ENCODE measurements around the gene RGS19.

RGS19 gene

DNA sequence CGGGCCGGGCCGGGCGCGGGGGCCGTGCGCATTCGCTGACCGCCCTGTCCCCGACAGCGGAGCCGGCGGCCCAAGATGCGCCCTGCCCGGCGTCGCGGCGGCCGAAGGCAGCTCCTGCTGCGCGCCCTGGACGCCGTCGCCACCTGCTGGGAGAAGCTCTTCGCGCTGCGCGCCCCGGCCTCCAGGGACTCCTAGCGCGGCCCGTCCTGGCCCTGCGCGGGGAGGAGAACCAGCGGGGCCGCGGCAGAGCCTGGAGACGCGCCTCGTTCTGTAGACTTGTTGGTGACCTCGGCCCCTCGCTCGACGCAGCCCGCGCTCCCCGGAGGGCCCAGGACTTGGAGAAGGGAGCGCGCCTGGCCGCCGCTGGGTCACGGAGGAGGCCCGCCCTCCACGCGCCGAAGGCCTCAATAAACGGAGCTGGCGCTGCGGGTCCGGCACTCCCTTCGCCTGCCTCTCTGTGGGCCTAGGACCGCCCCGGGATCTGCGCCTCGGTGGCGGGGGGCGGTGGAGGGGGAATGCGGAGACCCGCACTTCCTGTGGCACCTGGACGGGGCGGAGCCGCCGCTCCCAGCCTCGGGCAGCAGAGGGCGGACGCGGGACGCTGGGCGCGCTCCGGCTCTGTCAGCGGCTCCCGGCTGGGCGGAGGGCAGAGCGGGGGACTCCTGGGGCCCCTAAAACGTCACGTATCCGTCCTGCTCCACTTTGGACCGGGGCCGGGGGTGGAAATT lies 40.6 kb downstream of the RGS19 start:
- Histone ChIP-seq H3K27ac (peak overlapping the region; percentile 12 to 70 (median 50); a peak in 19 of 22 replicates), H3K27me3 (peaks cover 56 to 70% (median 62%) of the 10 kb centered on the region in 11 experiments), H3K9ac (peak overlapping the region; percentile 53 to 78 (median 69))

DNA sequence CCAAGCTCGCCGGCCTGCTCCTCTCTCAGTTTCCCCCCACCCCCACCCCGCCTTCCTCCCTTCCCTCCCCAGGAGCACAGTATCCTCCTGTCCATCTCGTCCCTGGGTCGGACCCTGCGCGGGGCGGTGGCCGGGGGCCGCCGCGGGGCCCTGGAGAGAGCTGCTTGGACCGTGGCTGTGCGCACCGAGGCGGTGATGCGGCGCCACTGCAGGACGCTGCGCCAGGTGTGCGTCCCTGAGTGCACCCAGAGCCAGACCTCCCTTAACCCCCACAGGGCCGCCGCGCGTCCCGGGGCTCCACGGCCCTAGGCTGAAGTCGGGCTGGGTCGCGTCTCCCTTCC lies 41.1 kb downstream of the RGS19 start:
- H3K9me3 ChIP-seq (replicated peaks in 1 of 11) = no peaks in the 10 kb centered on the region

More for the DNA sequence above, 40.6 kb downstream of the RGS19 start:
- Histone ChIP-seq H3K4me1 (peaks cover 51 to 86% (median 78%) of the 10 kb centered on the region in 10 experiments), H4K20me1 (peaks cover 0 to 51% (median 28%) of the 10 kb centered on the region in 11 experiments; a peak in 19 of 22 replicates), H3K9me3 (replicated peaks in 1 of 11) (no peaks in the 10 kb centered on the region), H3K4me2 (peak overlapping the region; percentile 95 to 100 (median 99)), H3K36me3 (peaks cover 10 to 23% (median 14%) of the 10 kb centered on the region in 11 experiments), H3K4me3 (peak overlapping the region; percentile 57 to 72 (median 62))
- TF ChIP-seq Cebpa-rat (IDR thresholded peaks at IDR 0.05) = no peak

DNA sequence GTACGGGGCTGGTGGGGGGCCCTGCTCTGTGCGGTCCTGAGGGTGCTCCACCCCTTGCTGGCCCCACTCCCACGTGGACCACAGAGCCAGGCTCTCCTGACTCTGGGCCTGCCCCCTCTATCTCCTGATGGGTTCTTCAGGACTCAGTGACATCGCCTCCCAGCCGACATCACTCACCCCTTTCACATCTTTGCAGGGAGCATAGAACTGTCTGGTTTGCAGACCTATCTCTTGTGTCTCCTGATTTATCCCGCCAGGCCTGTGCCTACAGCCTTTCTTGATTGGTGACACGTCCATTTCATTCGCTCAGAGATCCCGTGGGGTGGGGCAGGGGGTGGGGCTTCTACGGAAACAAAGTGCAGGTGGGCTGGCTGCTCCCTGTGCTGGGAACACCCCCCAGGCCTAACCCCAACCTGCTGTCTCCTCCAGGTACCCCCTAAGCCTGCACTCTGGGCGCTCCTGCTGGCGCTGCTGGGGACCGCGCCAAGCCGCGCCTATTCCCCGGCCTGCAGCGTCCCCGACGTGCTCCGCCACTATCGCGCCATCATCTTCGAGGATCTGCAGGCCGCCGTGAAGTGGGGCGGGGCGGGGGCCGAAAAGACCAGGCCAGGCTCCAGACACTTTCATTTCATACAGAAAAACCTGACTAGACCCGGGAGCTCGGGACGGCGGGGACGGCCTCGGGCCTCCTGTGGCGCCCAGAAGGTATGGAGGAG lies 41.7 kb downstream of the RGS19 start:
- Histone ChIP-seq H3K27me3 (peaks cover 49 to 61% (median 56%) of the 10 kb centered on the region in 11 experiments), H3K4me2 (peak overlapping the region; percentile 95 to 100 (median 99); a peak in 21 of 22 replicates), H3K27ac (no peak overlapping the region), H3K36me3 (peaks cover 10 to 33% (median 25%) of the 10 kb centered on the region in 11 experiments), H3K9me3 (replicated peaks in 1 of 11) (no peaks in the 10 kb centered on the region), H3K4me1 (peaks cover 51 to 78% (median 73%) of the 10 kb centered on the region in 10 experiments), H3K4me3 (peak overlapping the region in 1 of 10 experiments; percentile 60; a peak in 3 of 20 replicates), H4K20me1 (peaks cover 0 to 60% (median 35%) of the 10 kb centered on the region in 11 experiments; a peak in 20 of 22 replicates), H3K9ac (0 out of 22 replicates have a peak overlapping the region, but pooled peaks of 1 of the 11 experiments have one; percentile 41)
- TF ChIP-seq Cebpa-rat (IDR thresholded peaks at IDR 0.05) = no peak

More for the DNA sequence above, 41.1 kb downstream of the RGS19 start:
- peak overlapping the region in 9 of 11 experiments; percentile 53 to 78 (median 69); a peak in 15 of 22 replicates for H3K9ac ChIP-seq
- H3K27me3 ChIP-seq = peaks cover 51 to 64% (median 59%) of the 10 kb centered on the region in 11 experiments
- TF ChIP-seq Cebpa-rat (IDR thresholded peaks at IDR 0.05) = no peak
- H3K4me3 ChIP-seq = peak overlapping the region; percentile 57 to 72 (median 62)
- peaks cover 0 to 55% (median 30%) of the 10 kb centered on the region in 11 experiments; a peak in 20 of 22 replicates for H4K20me1 ChIP-seq
- peaks cover 51 to 81% (median 76%) of the 10 kb centered on the region in 10 experiments for H3K4me1 ChIP-seq
- peaks cover 10 to 28% (median 20%) of the 10 kb centered on the region in 11 experiments for H3K36me3 ChIP-seq
- H3K27ac ChIP-seq = peak overlapping the region in 3 of 11 experiments; percentile 58 to 70 (median 66); a peak in 4 of 22 replicates
- peak overlapping the region; percentile 95 to 100 (median 99) for H3K4me2 ChIP-seq

DNA sequence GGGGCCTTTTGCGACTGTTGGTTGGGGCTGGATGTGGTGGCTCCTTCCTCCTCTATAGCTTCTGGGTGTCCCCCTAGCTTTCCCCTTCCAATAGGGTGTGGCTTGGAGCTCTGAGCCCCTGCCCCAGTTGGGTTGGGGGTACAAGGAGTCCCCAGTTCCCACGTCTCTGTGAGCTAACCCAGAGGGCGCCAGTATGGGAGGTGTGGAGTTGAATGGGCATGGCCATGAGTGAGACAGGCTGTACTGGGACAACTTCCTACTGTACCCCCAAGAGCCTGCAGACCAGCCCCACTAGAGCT lies 42.2 kb downstream of the RGS19 start:
- Histone ChIP-seq H3K4me3 (no peak overlapping the region), H3K36me3 (peaks cover 11 to 38% (median 30%) of the 10 kb centered on the region in 11 experiments), H3K9ac (peak overlapping the region in 2 of 11 experiments; percentile 39 to 41; a peak in 3 of 22 replicates), H3K4me2 (peak overlapping the region in 9 of 11 experiments; percentile 70 to 100 (median 99); a peak in 18 of 22 replicates), H3K9me3 (replicated peaks in 1 of 11) (no peaks in the 10 kb centered on the region), H3K4me1 (peaks cover 47 to 74% (median 69%) of the 10 kb centered on the region in 10 experiments), H3K27me3 (peaks cover 45 to 57% (median 52%) of the 10 kb centered on the region in 11 experiments), H3K27ac (peak overlapping the region in 4 of 11 experiments; percentile 20 to 56 (median 38); a peak in 4 of 22 replicates), H4K20me1 (peaks cover 0 to 65% (median 37%) of the 10 kb centered on the region in 11 experiments; a peak in 20 of 22 replicates)
- no peak for TF ChIP-seq Cebpa-rat (IDR thresholded peaks at IDR 0.05)

DNA sequence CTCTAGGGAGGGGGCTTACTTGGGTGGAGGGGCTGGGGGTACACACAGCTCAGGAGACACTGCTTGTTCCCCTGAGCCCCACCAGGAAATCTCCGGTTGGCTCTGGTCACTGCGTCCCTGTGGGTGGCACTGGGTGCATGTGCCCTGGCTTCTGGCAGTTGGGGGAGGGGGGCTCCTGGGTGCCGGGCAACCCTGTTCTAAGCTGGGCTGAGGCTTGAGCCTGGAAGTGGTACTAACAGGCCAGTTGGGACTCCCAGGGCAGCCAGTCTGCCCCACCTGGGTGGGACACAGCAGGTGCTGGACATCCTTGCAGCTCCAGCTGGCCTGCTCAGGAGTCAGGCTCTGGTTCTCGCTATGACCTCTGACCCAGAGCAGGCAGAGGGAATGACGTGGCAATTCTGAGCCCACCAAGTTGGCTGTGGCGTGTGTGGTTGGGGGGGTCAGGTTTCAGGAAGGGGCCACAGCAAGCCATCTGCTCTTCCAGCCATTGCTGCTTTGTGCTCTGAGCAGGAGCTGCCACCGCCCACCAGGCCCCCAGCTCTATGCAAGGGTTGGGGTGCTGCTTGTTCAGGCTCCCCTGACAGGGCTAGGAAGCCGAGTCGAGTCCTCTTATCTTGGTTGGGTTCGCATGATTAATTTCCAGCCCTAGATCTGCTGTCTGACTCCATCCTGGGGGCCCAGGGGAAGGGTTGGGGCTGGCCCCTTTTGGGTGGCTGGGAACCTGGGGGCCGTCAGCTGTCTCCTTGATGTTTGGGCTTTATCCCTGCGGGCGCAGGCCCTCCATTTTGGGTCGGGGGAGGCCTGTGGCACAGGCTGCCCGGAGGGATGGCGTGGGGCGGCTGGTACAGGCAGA lies 42.7 kb downstream of the RGS19 start:
- Histone ChIP-seq H3K4me3 (no peak overlapping the region; a peak in 1 of 20 replicates), H4K20me1 (peaks cover 0 to 70% (median 42%) of the 10 kb centered on the region in 11 experiments; a peak in 20 of 22 replicates), H3K4me1 (peaks cover 42 to 68% (median 64%) of the 10 kb centered on the region in 10 experiments), H3K9me3 (replicated peaks in 1 of 11) (no peaks in the 10 kb centered on the region), H3K27me3 (peaks cover 39 to 52% (median 46%) of the 10 kb centered on the region in 11 experiments), H3K36me3 (peaks cover 16 to 44% (median 36%) of the 10 kb centered on the region in 11 experiments), H3K4me2 (peak overlapping the region; percentile 19 to 100 (median 99); a peak in 21 of 22 replicates), H3K9ac (peak overlapping the region in 5 of 11 experiments; percentile 12 to 43 (median 39); a peak in 7 of 22 replicates), H3K27ac (peak overlapping the region in 4 of 11 experiments; percentile 20 to 56 (median 38); a peak in 6 of 22 replicates)
- TF ChIP-seq Cebpa-rat (IDR thresholded peaks at IDR 0.05) = no peak

DNA sequence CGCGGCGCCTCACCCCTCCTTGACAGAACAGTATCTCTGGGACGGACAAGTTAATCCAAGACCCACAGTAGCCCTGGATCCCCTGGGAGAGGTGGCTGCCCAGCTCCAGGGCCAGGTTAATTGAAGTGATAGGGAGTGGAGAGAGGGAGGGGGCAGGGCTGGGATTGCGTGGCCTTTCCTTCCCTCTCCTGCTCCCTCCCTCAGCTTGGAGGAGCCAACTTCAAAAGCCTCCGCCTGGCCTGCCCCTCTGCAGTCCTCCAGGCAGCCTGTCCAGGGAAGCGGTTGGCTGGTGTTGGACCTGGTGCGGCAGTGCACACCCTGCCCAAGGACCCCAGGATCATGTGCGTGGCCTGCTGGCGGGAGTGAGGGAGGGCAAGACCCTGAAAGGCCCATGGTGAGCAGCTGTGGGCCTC lies 43.4 kb downstream of the RGS19 start, which contains the start of gene C20orf204:
C20orf204 (plus strand) TSS at position 250 of the 413 bp plus-strand sequence; CDS start at position 392, 142 bp downstream.
- Histone ChIP-seq H3K4me2 (peak within 1 kb of the TSS; percentile 19 to 100 (median 99); a peak in 21 of 22 replicates), H3K9me3 (replicated peaks in 1 of 11) (no peaks in the 10 kb centered on the region), H3K27ac (peak within 1 kb of the TSS in 4 of 11 experiments; percentile 20 to 56 (median 38); a peak in 6 of 22 replicates), H3K9ac (peak within 1 kb of the TSS in 5 of 11 experiments; percentile 12 to 43 (median 39); a peak in 8 of 22 replicates), H4K20me1 (peaks cover 0 to 75% (median 43%) of the 10 kb centered on the region in 11 experiments; a peak in 20 of 22 replicates), H3K27me3 (peaks cover 33 to 45% (median 40%) of the 10 kb centered on the region in 11 experiments), H3K4me3 (no peak within 1 kb of the TSS; a peak in 1 of 20 replicates), H3K36me3 (peaks cover 23 to 50% (median 41%) of the 10 kb centered on the region in 11 experiments), H3K4me1 (peaks cover 35 to 62% (median 57%) of the 10 kb centered on the region in 10 experiments)
- TF ChIP-seq Cebpa-rat (IDR thresholded peaks at IDR 0.05) = no peak

DNA sequence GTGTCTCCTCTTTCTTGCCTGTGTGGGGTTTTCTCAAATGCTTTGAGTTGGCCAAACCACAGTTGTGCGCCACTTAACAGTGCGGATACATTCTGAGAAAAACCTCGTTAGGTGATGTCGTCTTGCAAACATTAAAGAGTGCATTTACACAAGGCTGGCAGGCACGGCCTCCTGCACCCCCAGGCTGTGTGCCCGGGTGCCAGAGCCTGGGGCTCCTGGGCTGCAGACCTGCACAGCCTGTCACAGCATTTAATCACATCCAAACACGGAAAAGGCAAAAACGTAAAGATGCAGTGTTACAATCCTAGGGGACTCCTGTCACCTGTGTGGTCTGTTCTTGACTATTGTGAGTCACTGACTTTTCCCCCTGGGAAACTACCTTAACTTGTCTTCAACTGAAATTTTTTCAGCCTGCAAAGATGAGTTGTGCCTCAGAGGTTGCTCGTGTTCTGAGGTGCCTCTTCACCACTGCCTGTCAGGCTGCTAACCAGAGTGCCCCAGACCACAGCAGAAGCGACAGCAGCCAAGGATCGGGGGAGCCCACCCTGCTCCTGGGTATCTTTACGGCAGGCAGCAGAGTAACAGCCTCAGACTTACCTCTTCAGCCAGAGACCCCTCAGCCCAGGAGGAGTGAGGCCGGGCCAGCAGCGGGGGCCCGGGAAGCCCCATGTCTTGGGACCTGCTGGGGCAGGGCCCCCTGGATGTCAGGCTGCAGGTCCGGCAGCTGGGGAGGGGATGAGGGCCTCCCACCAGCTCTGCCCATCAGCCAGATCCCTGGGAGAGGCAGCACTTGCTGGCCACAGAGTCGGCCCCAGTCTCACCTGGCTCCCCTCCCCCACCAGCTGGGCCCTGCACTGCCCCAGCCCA lies 44.0 kb downstream of the RGS19 start:
- Histone ChIP-seq H3K4me2 (peak overlapping the region in 10 of 11 experiments; percentile 38 to 100 (median 99); a peak in 19 of 22 replicates), H3K27ac (no peak overlapping the region; a peak in 1 of 22 replicates), H3K27me3 (peaks cover 26 to 39% (median 34%) of the 10 kb centered on the region in 11 experiments), H3K36me3 (peaks cover 29 to 57% (median 47%) of the 10 kb centered on the region in 11 experiments), H4K20me1 (peaks cover 0 to 80% (median 47%) of the 10 kb centered on the region in 11 experiments; a peak in 20 of 22 replicates), H3K4me3 (no peak overlapping the region), H3K9ac (peak overlapping the region in 2 of 11 experiments; percentile 19 to 29; a peak in 3 of 22 replicates), H3K4me1 (peaks cover 29 to 55% (median 51%) of the 10 kb centered on the region in 10 experiments), H3K9me3 (replicated peaks in 1 of 11) (no peaks in the 10 kb centered on the region)
- no peak for TF ChIP-seq Cebpa-rat (IDR thresholded peaks at IDR 0.05)
